BLaER1 (cell line): ENCODE data around the gene TMEM53.

Experiments used
- H3K27ac ChIP-seq: shearing (Covaris generic); formaldehyde crosslinking; 2 replicates; pipeline ENCODE4 v1.8.1; 2022
- H3K27me3 ChIP-seq: shearing (Covaris generic); formaldehyde crosslinking; 2 replicates; pipeline ENCODE4 v1.8.1; 2022
- H3K36me3 ChIP-seq: shearing (Covaris generic); formaldehyde crosslinking; 2 replicates; pipeline ENCODE4 v1.8.1; 2022
- H3K4me1 ChIP-seq: shearing (Covaris generic); formaldehyde crosslinking; 2 replicates; pipeline ENCODE4 v1.8.1; 2022
- H3K4me2 ChIP-seq: shearing (Covaris generic); formaldehyde crosslinking; 2 replicates; pipeline ENCODE4 v1.8.1; 2022
- H3K4me3 ChIP-seq: shearing (Covaris generic); formaldehyde crosslinking; 2 replicates; pipeline ENCODE4 v1.8.1; 2022
- H3K9ac ChIP-seq: shearing (Covaris generic); formaldehyde crosslinking; 2 replicates; pipeline ENCODE4 v1.8.1; 2022
- H3K9me3 ChIP-seq: shearing (Covaris generic); formaldehyde crosslinking; 2 replicates; pipeline ENCODE4 v1.8.1; 2022
- H4K20me1 ChIP-seq: shearing (Covaris generic); formaldehyde crosslinking; 2 replicates; pipeline ENCODE4 v1.8.1; 2022
- Cebpa-rat ChIP-seq: shearing (Covaris generic); IDR thresholded peaks from 2 replicates; pipeline ENCODE4 v1.8.1; 2022

TMEM53 gene

GRCh38 chr1:44631647-44632539, 42.4 kb downstream of the TMEM53 start:
- Histone ChIP-seq H4K20me1 (peaks cover 45% of the 10 kb centered on the region), H3K9ac (peak overlapping the region; percentile 92), H3K4me1 (peaks cover 53% of the 10 kb centered on the region), H3K4me3 (peak overlapping the region; percentile 85), H3K36me3 (peaks cover 39% of the 10 kb centered on the region), H3K27ac (peak overlapping the region; percentile 97), H3K9me3 (no peaks in the 10 kb centered on the region), H3K27me3 (no peaks in the 10 kb centered on the region), H3K4me2 (peak overlapping the region; percentile 84)
- TF ChIP-seq Cebpa-rat, result no peak

DNA sequence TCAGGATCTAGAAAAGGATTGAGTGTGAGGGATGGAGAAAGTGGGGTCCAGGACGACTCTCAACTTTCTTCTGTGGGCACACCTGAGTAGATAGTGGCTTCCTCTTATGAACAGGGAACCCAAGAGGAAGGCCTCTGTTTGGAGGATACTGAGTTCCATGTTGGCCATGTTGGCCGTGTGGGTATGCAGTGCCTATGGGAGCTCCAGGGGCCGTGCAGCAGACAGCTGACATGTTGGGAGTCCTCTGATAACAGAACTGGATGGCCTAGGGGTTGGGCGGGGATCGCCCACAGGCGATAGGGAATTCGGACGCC, 43.0 kb downstream of the TMEM53 start:
- Histone ChIP-seq H3K27me3 (no peaks in the 10 kb centered on the region), H4K20me1 (peaks cover 39% of the 10 kb centered on the region), H3K9me3 (no peaks in the 10 kb centered on the region), H3K4me3 (peak overlapping the region; percentile 85), H3K4me2 (peak overlapping the region; percentile 84), H3K9ac (peak overlapping the region; percentile 92), H3K36me3 (peaks cover 33% of the 10 kb centered on the region), H3K27ac (peak overlapping the region; percentile 97), H3K4me1 (peaks cover 47% of the 10 kb centered on the region)
- no peak for TF ChIP-seq Cebpa-rat

DNA sequence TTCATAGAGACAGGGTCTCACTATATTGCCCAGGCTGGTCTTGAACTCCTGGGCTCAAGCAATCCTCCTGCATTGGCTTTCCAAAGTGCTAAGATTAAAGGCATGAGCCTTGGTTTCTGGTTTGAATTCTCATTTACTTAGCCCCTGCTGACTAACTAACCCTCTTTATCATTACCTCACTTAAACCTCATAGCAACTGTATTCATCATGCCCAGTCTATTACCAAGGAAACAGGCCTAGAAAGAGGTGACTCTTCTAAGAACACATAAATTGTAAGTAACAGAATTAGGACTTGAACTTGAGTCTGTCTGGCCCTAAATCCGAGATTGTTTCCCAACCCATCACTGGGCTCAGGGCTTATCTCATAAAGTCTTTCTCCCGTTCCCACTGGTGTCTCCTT, 44.2 kb downstream of the TMEM53 start:
- Histone ChIP-seq H3K4me3 (no peak overlapping the region), H3K9me3 (no peaks in the 10 kb centered on the region), H3K9ac (no peak overlapping the region), H4K20me1 (peaks cover 27% of the 10 kb centered on the region), H3K4me2 (no peak overlapping the region), H3K36me3 (peaks cover 21% of the 10 kb centered on the region), H3K4me1 (peaks cover 35% of the 10 kb centered on the region), H3K27me3 (no peaks in the 10 kb centered on the region), H3K27ac (no peak overlapping the region)
- TF ChIP-seq Cebpa-rat, result no peak

DNA sequence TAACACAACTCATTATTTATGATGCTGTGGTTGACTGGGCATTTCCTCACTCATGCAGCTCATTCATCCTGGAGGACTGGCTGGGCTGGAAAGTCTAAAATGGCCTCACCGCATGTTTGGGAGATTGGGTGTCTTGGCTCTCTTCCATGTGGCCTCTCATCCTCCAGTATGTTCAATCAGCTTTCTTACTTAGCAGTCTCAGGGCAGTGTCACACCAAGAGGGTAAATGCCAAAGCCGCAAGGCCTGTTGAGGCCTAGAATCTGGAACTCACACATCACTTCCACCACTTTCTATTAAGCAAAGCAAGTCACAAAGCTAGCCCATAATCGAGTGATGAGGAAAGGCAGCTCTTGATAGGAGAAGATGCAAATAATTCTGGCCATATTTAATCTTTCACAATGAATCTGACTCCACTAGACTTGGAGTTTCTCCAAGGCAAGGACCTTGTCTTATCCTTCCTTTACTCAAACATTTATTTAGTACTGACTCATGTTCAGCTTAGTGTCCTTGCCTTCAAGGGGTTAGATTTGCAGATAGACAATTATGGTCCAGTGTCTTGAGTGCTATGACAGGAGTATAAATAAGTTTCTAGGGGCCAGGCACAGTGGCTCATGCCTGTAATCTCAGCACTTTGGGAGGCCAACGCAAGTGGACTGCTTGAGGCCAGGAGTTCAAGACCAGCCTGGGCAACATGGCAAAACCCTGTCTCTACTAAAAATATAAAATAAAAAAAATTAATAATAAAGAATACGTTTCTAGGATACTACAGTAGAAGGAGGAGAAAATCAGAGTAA, 45.1 kb downstream of the TMEM53 start:
- Histone ChIP-seq H3K9ac (no peak overlapping the region), H3K27ac (no peak overlapping the region)
- TF ChIP-seq Cebpa-rat, result no peak

DNA sequence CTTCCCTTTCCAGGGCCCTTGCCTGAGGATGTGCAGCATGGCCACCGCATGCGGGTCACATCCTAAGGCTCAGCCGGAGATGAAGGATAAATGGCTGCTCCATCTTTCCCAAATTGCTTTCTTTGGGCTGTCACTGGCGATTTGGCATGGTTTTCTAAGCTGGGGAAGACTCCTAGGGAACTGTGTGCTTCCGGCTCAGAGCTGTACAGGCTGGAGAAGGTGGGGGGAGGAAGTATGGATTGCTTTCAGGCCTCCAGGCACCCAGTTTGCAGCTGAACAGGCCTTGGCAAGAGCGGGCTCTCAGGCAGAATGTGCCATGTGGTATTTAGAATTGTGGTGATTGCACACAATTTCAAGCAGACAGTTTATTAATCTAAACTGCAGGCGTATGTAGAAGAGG, 48.9 kb downstream of the TMEM53 start:
- H3K4me1 ChIP-seq, result peaks cover 5% of the 10 kb centered on the region; the same call in 1 of the 2 replicates
- no peak overlapping the region for H3K4me2 ChIP-seq
- no peak overlapping the region for H3K4me3 ChIP-seq
- no peaks in the 10 kb centered on the region for H3K27me3 ChIP-seq
- H3K9me3 ChIP-seq, result no peaks in the 10 kb centered on the region
- H3K27ac ChIP-seq, result no peak overlapping the region
- H3K9ac ChIP-seq, result no peak overlapping the region
- TF ChIP-seq Cebpa-rat, result no peak
- H4K20me1 ChIP-seq, result no peaks in the 10 kb centered on the region
- H3K36me3 ChIP-seq, result no peaks in the 10 kb centered on the region

More for the DNA sequence above, 45.1 kb downstream of the TMEM53 start:
- no peaks in the 10 kb centered on the region for H3K9me3 ChIP-seq
- H3K4me2 ChIP-seq, result no peak overlapping the region
- no peaks in the 10 kb centered on the region for H3K27me3 ChIP-seq
- peaks cover 17% of the 10 kb centered on the region for H4K20me1 ChIP-seq
- peaks cover 26% of the 10 kb centered on the region for H3K4me1 ChIP-seq
- H3K36me3 ChIP-seq, result peaks cover 11% of the 10 kb centered on the region
- no peak overlapping the region for H3K4me3 ChIP-seq

DNA sequence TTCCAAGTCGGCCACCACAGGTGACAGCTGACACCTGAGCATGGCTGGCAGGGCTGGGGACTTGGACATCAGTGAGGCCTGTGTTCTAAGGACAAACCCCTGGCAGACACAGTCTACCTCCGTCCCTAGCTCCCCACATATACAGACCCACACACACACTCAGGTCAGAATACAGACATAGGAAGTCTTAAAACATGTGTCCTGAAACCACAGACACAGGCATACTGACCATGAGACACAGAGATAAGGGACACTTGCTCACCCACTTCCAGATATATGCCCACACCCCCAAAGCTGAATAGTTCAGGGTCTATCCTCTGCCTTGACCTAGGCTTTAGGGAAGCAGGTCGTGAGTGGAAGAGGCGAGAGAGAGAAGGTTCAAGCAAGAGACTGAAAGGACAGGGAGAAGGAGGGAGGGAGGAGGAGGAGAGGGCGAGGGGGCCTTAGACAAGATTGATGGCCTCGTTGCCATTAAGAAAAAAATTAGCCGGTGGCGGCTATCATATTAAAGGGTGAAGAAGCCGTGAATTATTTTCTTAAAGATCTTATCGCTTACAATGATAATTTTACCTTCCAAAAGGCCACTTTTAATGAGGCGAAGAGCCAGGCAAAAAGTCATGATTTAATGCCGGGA, 49.9 kb downstream of the TMEM53 start:
- Histone ChIP-seq H4K20me1 (no peaks in the 10 kb centered on the region), H3K4me1 (peaks cover 9% of the 10 kb centered on the region), H3K27ac (no peak overlapping the region), H3K9ac (no peak overlapping the region), H3K4me2 (no peak overlapping the region), H3K9me3 (no peaks in the 10 kb centered on the region), H3K36me3 (no peaks in the 10 kb centered on the region), H3K4me3 (no peak overlapping the region), H3K27me3 (no peaks in the 10 kb centered on the region)
- TF ChIP-seq Cebpa-rat, result no peak

GRCh38 chr1:44621841-44622286, 52.4 kb downstream of the TMEM53 start:
- no peak overlapping the region; the same call in 1 of the 2 replicates for H3K4me2 ChIP-seq
- no peaks in the 10 kb centered on the region for H4K20me1 ChIP-seq
- no peaks in the 10 kb centered on the region for H3K36me3 ChIP-seq
- H3K4me3 ChIP-seq, result no peak overlapping the region
- peaks cover 13% of the 10 kb centered on the region for H3K4me1 ChIP-seq
- H3K9ac ChIP-seq, result no peak overlapping the region
- H3K9me3 ChIP-seq, result no peaks in the 10 kb centered on the region
- TF ChIP-seq Cebpa-rat, result no peak
- no peaks in the 10 kb centered on the region for H3K27me3 ChIP-seq
- H3K27ac ChIP-seq, result no peak overlapping the region

DNA sequence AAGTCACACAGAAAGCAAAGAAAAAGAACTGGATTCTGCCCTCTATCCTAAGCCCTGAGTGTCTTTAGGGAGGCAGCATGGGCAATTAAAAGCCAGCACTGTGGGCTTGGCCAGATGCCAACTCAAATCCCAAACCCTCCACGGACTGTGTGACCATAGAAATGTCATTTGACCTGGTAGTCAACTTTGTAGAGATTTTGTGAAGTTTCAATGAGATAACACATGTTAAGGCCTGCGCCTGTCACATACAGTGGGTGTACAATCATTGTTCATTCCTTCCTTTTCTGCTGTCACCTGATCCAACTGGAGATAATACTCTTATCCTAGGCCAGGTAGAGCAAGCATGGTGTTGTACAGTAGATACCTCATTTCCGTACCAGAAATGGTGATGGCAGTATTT, 54.2 kb downstream of the TMEM53 start:
- H3K4me3 ChIP-seq, result no peak overlapping the region

DNA sequence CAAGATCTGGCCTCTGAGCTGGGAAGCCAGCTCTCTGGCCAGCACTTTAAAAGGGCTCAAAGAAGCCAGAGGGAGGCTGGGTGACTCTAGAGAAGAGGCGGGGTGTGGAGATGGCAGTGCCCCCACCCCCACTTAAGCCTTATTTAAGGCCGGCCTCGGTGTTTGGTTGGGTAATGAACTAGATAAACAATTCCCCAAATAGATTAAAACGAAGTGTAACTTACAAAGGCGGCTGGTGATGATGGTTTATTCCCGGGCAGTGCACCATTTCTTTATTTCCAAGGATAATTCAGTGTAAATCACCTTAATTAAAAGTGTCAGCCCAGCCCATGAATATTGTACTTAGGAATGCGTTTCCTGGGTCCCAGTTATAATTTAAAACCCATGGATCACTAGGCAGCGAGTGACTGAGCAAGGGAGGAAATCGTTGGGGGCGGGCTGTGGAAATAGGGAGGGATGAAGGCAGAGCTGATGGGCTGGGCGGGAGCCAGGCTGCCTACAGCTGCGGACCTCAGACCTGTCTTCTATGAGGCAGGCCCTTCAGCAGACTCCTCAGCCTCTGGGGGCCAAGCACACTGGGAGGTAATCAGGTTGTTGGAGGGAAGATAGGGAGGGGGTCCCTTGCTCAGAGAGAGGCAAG, 54.9 kb downstream of the TMEM53 start:
- Histone ChIP-seq H3K36me3 (no peaks in the 10 kb centered on the region), H3K27me3 (no peaks in the 10 kb centered on the region), H3K9me3 (no peaks in the 10 kb centered on the region), H4K20me1 (no peaks in the 10 kb centered on the region), H3K4me3 (no peak overlapping the region), H3K4me1 (peaks cover 15% of the 10 kb centered on the region), H3K27ac (no peak overlapping the region), H3K9ac (no peak overlapping the region), H3K4me2 (no peak overlapping the region)
- TF ChIP-seq Cebpa-rat, result no peak

More for the DNA sequence above, 54.2 kb downstream of the TMEM53 start:
- no peaks in the 10 kb centered on the region for H3K27me3 ChIP-seq
- no peaks in the 10 kb centered on the region for H3K9me3 ChIP-seq
- H3K4me2 ChIP-seq, result no peak overlapping the region
- no peak overlapping the region for H3K9ac ChIP-seq
- no peaks in the 10 kb centered on the region for H3K36me3 ChIP-seq
- no peaks in the 10 kb centered on the region for H4K20me1 ChIP-seq
- no peak overlapping the region for H3K27ac ChIP-seq
- H3K4me1 ChIP-seq, result peaks cover 13% of the 10 kb centered on the region
- TF ChIP-seq Cebpa-rat, result no peak
